IMR-90 (cell line): ENCODE results near the gene FST. TPM values are rescaled to one million over a fixed set of nuclear protein-coding genes. Genes with fewer than 3 reads are reported as not detected.

Experiments used
- ATAC-seq: fragments of 200-7000 bp; cut with Tn5 transposase; 2 replicates; pipeline ENCODE4 v1.9.1; 2020; ENCODE audit warnings: low read depth, mild to moderate bottlenecking, moderate library complexity
- BruUV-seq: library from RNA; stranded (reverse); fragments of 400-500 nt; replicated peaks from 2 replicates; lab custom pipeline; 2021; lab: Mats Ljungman, UMichigan
- CTCF ChIA-PET: fragments of 300-600 bp; formaldehyde crosslinking; extraction: SDS; loops from one replicate; lab custom pipeline; 2021; ENCODE audit warnings: antibody characterized with exemption; lab: Yijun Ruan, JAX
- POLR2A ChIA-PET: fragments of 300-600 bp; sonication (Branson Sonifier 250); formaldehyde crosslinking; loops from one replicate; lab custom pipeline; 2022; ENCODE audit warnings: antibody characterized with exemption; ENCODE audit not compliant: unreplicated experiment; lab: Charles Lee
- DNase-seq: peaks from one replicate; pipeline ENCODE4 v3.0.0; 2013
- H2AFZ ChIP-seq: replicated peaks from 2 replicates; pipeline ENCODE3; 2013; ENCODE audit warnings: low read length, mild to moderate bottlenecking; ENCODE audit not compliant: poor library complexity
- H2AK5ac ChIP-seq: 2 replicates; pipeline ENCODE4 v1.6.1; 2013; ENCODE audit warnings: low read depth, low read length, inconsistent platforms
- H2AK9ac ChIP-seq: replicated peaks from 2 replicates; pipeline ENCODE3; 2013; ENCODE audit warnings: mild to moderate bottlenecking, low read depth, low read length, moderate library complexity; ENCODE audit not compliant: poor library complexity
- H2BK120ac ChIP-seq: 2 replicates; pipeline ENCODE4 v1.6.1; 2013; ENCODE audit warnings: low read depth, low read length, inconsistent platforms
- H2BK15ac ChIP-seq: 3 replicates; pipeline ENCODE4 v1.6.1; 2013; ENCODE audit warnings: low read depth, low read length, inconsistent platforms
- H2BK20ac ChIP-seq: 2 replicates; pipeline ENCODE4 v1.6.1; 2013; ENCODE audit warnings: low read depth, mild to moderate bottlenecking, inconsistent platforms, low read length, moderate library complexity
- H2BK5ac ChIP-seq: 2 replicates; pipeline ENCODE4 v1.6.1; 2013; ENCODE audit warnings: mild to moderate bottlenecking, low read depth, low read length, inconsistent platforms; ENCODE audit not compliant: poor library complexity, severe bottlenecking
- H3K14ac ChIP-seq: replicated peaks from 2 replicates; pipeline ENCODE4 v1.6.1; 2013; ENCODE audit warnings: low read depth, low read length, inconsistent platforms
- H3K18ac ChIP-seq: 2 replicates; pipeline ENCODE4 v1.6.1; 2013; ENCODE audit warnings: low read depth, low read length, control low read depth
- H3K23ac ChIP-seq: 2 replicates; pipeline ENCODE4 v1.6.1; 2013; ENCODE audit warnings: low read depth, low read length, inconsistent platforms
- H3K27ac ChIP-seq: 2 replicates; pipeline ENCODE4 v1.5.1; 2013; ENCODE audit warnings: mild to moderate bottlenecking, control low read depth, low read length; ENCODE audit not compliant: insufficient read depth
- H3K27me3 ChIP-seq: 2 replicates; pipeline ENCODE4 v1.6.1; 2013; ENCODE audit warnings: low read length; ENCODE audit not compliant: control insufficient read depth, insufficient read depth
- H3K36me3 ChIP-seq: 2 replicates; pipeline ENCODE4 v1.6.1; 2013; ENCODE audit warnings: low read length, mixed read lengths; ENCODE audit not compliant: control insufficient read depth, insufficient read depth
- H3K4ac ChIP-seq: 2 replicates; pipeline ENCODE4 v1.6.1; 2013; ENCODE audit warnings: low read depth, low read length, inconsistent platforms
- H3K4me1 ChIP-seq: 2 replicates; pipeline ENCODE4 v1.6.1; 2013; ENCODE audit warnings: low read length, mixed read lengths; ENCODE audit not compliant: control insufficient read depth, insufficient read depth
- H3K4me2 ChIP-seq: 2 replicates; pipeline ENCODE4 v1.6.1; 2013; ENCODE audit warnings: low read depth, mild to moderate bottlenecking, control low read depth, low read length, moderate library complexity
- H3K4me3 ChIP-seq: 2 replicates; pipeline ENCODE4 v1.5.1; 2013; ENCODE audit warnings: low read depth, mild to moderate bottlenecking, control low read depth, low read length, moderate library complexity; ENCODE audit not compliant: insufficient read depth
- H3K56ac ChIP-seq: 2 replicates; pipeline ENCODE4 v1.6.1; 2013; ENCODE audit warnings: low read length, inconsistent platforms; ENCODE audit not compliant: insufficient read depth; ENCODE audit errors: extremely low read depth
- H3K79me1 ChIP-seq, 2 experiments: 2 replicates each; pipeline ENCODE4 v1.6.1; 2013; ENCODE audit warnings: low read length in 2 of 2, inconsistent platforms in 1 of 2, low read depth in 1 of 2
- H3K9ac ChIP-seq: 2 replicates; pipeline ENCODE4 v1.6.1; 2013; ENCODE audit warnings: low read depth, low read length, control low read depth
- H3K9me1 ChIP-seq: 2 replicates; pipeline ENCODE4 v1.6.1; 2013; ENCODE audit warnings: low read length, inconsistent platforms; ENCODE audit not compliant: insufficient read depth
- H3K9me3 ChIP-seq: 2 replicates; pipeline ENCODE4 v1.6.1; 2013; ENCODE audit warnings: low read length; ENCODE audit not compliant: control insufficient read depth, insufficient read depth
- H4K20me1 ChIP-seq: 2 replicates; pipeline ENCODE4 v1.6.1; 2013; ENCODE audit warnings: low read length, inconsistent platforms; ENCODE audit not compliant: insufficient read depth
- H4K5ac ChIP-seq: 2 replicates; pipeline ENCODE4 v1.6.1; 2013; ENCODE audit warnings: mild to moderate bottlenecking, low read depth, low read length, control low read depth
- H4K8ac ChIP-seq, 2 experiments: 2 replicates each; pipeline ENCODE4 v1.6.1; 2013; ENCODE audit warnings: low read depth in 2 of 2, low read length in 2 of 2, control low read depth in 1 of 2, inconsistent platforms in 1 of 2
- H4K91ac ChIP-seq: 2 replicates; pipeline ENCODE4 v1.6.1; 2013; ENCODE audit warnings: low read depth, low read length, inconsistent platforms; ENCODE audit not compliant: insufficient read depth
- BHLHE40 ChIP-seq: fragments of 150-350 bp; IDR thresholded peaks from 2 replicates; pipeline ENCODE4 v1.6.1; 2016; ENCODE audit warnings: mild to moderate bottlenecking, low read depth, low read length
- CEBPB ChIP-seq: IDR thresholded peaks from 2 replicates; pipeline ENCODE4 v1.6.1; 2012; ENCODE audit warnings: low read depth, low read length, improper control_type of control experiment
- WGBS, 2 experiments: methylation state at CpG; one replicate each; pipeline versions ENCODE4 v1.1.5 to v1.1.7; 2013; ENCODE audit warnings: missing lambda C conversion rate in 2 of 2; ENCODE audit not compliant: insufficient read length in 1 of 2; ENCODE audit errors: extremely low coverage in 2 of 2; 5-methylcytosine and 5-hydroxymethylcytosine counted together
- dilution Hi-C: fragments of 300-500 bp; cut with HindIII; formaldehyde crosslinking; loops from one replicate; pipeline ENCODE4 v1.14.3; 2018; ENCODE audit warnings: low sequenced_read_pairs; ENCODE audit not compliant: unreplicated experiment
- in situ Hi-C: fragments of 300-500 bp; cut with MboI; formaldehyde crosslinking; loops from 3 replicates; pipeline ENCODE4 v1.14.3; 2019; ENCODE audit warnings: low sequenced_read_pairs, inconsistent platforms, mixed read lengths
- intact Hi-C: fragments of 100-400 bp; cut with micrococcal nuclease; formaldehyde crosslinking; loops from 2 replicates; pipeline ENCODE4 v1.10.0; 2022
- polyA plus RNA-seq, 3 experiments: library from polyadenylated mRNA; depleted of rRNA; stranded (reverse); fragments of >200 nt; gene quantifications; 2 replicates each; pipeline ENCODE4 v1.2.3, GENCODE V29; 2012; ENCODE audit warnings: low replicate concordance in 1 of 3
- total RNA-seq: library from RNA; depleted of rRNA; stranded (reverse); fragments of >200 nt; gene quantifications from 2 replicates; pipeline ENCODE4 v1.2.3, GENCODE V29; 2012

Gene FST
- total and polyA plus RNA-seq, 2 of the 4 experiments (the other 2 are of a cell fraction), result 141 to 195 TPM

- POLR2A ChIA-PET, result no interaction called here
- H3K4me1 ChIP-seq, result no peaks in the 10 kb centered on the region
- no peak overlapping the region for H2BK15ac ChIP-seq
- no peak overlapping the region for H3K4ac ChIP-seq
- no peak overlapping the region for H3K27ac ChIP-seq
- CTCF ChIA-PET, result no interaction called here
- no peak overlapping the region for H3K9ac ChIP-seq
- peak overlapping the region; percentile 21 for H2AK9ac ChIP-seq
- peak; percentile 27 for DNase-seq
- H2BK20ac ChIP-seq, result no peak overlapping the region
- no peak overlapping the region for H2AK5ac ChIP-seq
- H3K4me3 ChIP-seq, result no peak overlapping the region
- no peaks in the 10 kb centered on the region for H3K9me1 ChIP-seq
- no peak overlapping the region for H2BK5ac ChIP-seq
- peaks cover 7% of the 10 kb centered on the region for H3K9me3 ChIP-seq
- H3K14ac ChIP-seq, result no peak overlapping the region
- H3K18ac ChIP-seq, result no peak overlapping the region
- H3K23ac ChIP-seq, result no peak overlapping the region
- ATAC-seq, result peak; percentile 61
- H4K20me1 ChIP-seq, result no peaks in the 10 kb centered on the region
- TF ChIP-seq BHLHE40 (no peak), CEBPB (0 out of 2 replicates have a peak, but pooled peaks have one; percentile 3)
- dilution Hi-C loops (no loop called here), in situ Hi-C loops (no loop called here), intact Hi-C loops (no loop called here)
- H4K8ac ChIP-seq, result no peak overlapping the region
- peak overlapping the region; percentile 57 for H2AFZ ChIP-seq
- no peak overlapping the region for H2BK120ac ChIP-seq
- H3K36me3 ChIP-seq, result no peaks in the 10 kb centered on the region
- no peaks in the 10 kb centered on the region for H3K27me3 ChIP-seq
- H4K5ac ChIP-seq, result no peak overlapping the region
- no peak overlapping the region for H4K91ac ChIP-seq
- no TSS peak for BruUV-seq
- WGBS, 2 experiments, result 83% methylated on average over 1 of the region's 3 CpGs; no CpG with 5 or more reads in 1 of the 2 experiments
- no peak overlapping the region for H3K56ac ChIP-seq
- H3K79me1 ChIP-seq, result no peaks in the 10 kb centered on the region
- H3K4me2 ChIP-seq, result no peak overlapping the region
Observed at GRCh38 chr5:53503562-53504218, 23.3 kb downstream of the FST start.
